SW480 (cell line): ENCODE measurements around the gene UXS1.
"Not testable (repeated sequence)": the region's sequence is repeated elsewhere in the genome, so short reads cannot be mapped to it uniquely, and the experiment has no call there.

ENCODE experiments used
- DNase-seq: peaks from one replicate; pipeline ENCODE4 v3.0.0-alpha.2; 2016; ENCODE audit warnings: low spot score

UXS1 gene

GRCh38 chr2:106160786-106161261 is 33.3 kb downstream of the UXS1 start:
- no peak for DNase-seq

DNA sequence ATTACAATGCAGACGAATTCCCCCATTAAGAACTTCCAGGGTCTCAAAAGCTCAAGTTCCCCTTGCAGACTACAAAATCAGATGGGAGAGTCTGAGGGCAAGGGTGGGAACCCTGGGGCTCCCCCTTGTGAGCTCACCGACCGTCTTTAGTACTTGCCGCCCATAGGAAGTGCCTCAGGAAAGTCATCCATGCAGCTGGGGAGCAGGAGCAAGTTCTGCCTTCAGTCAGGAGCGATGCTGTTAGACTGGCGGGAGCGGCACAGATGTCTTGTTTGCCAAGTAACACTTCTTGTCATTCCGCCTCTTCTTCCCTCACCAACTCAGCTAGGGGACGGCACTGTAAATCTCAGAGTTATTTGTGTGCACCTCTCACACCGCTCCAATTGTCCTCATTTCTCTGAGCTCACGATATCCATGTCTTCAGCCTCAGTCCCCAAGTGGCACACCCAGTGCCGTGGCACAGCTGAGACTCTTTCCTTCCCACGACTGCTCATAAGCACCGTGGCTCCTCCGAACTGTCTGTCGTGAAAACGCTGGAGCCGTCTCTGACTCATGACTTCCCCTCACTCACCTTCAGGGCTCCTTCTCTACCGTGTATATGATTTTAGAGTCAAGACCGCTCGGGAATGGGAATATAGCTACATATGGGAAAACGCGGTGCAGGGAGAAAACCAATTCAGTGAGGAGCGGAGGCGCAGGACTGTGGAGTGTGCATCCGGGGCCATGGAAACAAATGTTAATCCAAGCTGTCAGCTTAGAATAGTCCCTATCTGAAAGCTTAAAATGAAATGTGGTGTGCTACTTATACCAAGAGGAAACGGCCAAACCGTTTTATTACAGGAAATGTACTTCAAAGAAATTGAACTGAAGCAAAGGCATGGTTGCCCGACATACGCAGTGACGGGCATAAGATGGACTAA is 34.0 kb downstream of the UXS1 start:
- no peak for DNase-seq

DNA sequence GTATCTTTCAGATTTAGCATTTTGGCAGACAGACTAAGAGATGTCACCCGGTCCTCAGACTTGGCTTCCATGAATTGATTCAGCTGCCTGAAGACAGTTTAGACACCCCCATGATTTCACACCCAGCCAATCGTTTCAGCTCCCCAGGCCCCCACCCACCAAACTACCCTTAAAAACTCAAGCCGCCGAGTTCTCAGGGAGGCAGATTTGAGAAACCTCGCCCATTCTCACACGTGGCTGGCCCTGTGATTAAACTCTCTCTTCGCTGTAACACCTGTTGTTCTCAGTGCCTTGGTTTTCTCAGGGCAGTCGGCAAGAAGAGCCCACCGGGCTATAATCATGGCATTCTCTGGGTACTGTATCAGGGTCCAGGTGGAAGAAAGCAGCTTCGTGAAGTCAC is 35.2 kb downstream of the UXS1 start:
- no peak for DNase-seq

DNA sequence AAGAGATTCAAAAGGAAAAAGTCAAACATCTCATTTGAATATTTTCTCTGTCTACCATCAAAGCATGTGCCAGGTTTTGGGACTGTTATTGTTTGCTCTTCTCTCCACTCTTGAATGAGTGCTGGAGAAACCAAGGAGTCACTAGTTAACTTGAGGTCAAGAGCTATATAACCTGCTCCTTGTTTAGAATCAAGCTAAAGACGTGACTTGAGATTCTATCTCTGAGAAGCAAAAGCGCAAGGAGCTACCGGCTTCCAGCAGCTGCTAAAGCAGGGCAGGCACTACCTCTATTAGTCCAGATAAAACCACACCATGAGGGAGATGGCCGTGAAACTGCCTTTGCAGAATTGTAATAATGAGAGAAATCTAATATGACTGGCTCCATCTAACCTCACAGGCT is 36.0 kb downstream of the UXS1 start:
- no peak for DNase-seq

GRCh38 chr2:106157416-106157815 is 36.7 kb downstream of the UXS1 start:
- no peak for DNase-seq

- no peak for DNase-seq
These were observed 37.5 kb downstream of the UXS1 start for GRCh38 chr2:106156305-106157296.

GRCh38 chr2:106153781-106154180 is 40.3 kb downstream of the UXS1 start:
- DNase-seq, result no peak

DNA sequence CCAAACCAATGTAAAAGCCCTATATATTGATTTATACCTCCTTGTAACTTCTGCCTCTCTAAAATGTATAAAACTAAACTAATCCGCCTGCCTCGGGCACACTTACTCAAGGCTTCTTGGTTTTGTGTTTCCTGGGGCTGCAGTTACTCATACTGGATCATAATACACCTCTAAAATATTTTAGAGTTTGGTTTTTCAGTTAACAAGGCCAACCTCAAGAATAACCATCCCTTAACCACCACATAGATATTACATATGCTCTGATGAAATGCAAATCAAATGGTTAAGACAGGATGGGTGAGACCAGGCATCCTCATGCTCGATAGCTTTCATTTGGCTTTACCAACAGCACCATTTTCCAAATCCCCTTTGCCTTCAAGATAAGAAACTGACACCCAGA is 46.4 kb downstream of the UXS1 start:
- no peak for DNase-seq

GRCh38 chr2:106147159-106147558 is 46.9 kb downstream of the UXS1 start:
- no peak for DNase-seq

DNA sequence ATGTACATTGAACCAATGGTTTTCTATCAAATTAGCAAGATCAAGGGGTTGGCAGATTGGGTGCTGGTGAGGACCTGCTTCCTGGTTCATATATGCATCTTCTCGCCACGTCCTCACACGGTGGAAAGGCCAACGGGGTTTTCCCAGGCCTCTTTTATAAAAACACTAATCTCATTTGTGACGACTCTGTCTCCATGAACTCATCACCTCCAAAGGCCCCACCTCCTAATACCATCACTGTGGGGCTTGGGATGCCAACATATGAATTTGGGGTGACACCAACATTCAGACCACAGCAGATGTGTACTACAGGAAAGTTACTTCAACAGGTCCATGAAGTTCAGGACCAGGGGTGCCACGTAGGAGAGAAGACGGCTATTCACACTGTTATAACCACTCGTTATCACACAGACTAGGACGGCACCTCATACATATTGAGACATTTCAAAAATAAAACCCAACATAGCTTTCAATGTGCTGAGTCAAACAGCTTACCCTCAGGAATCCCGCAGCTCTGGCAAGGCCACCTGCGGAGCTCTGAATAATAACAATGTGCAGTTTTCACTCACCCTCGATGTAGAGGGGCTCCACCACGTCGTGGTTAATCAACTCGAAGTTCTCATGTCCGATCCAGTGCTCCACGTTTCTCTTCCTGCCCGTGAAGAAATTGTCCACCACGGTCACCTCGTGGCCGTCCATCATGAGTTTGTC is 49.3 kb downstream of the UXS1 start:
- no peak for DNase-seq

GRCh38 chr2:106143495-106144215 is 50.4 kb downstream of the UXS1 start:
- DNase-seq, result no peak

- no peak for DNase-seq
These were observed 51.4 kb downstream of the UXS1 start for GRCh38 chr2:106142683-106143082.

DNA sequence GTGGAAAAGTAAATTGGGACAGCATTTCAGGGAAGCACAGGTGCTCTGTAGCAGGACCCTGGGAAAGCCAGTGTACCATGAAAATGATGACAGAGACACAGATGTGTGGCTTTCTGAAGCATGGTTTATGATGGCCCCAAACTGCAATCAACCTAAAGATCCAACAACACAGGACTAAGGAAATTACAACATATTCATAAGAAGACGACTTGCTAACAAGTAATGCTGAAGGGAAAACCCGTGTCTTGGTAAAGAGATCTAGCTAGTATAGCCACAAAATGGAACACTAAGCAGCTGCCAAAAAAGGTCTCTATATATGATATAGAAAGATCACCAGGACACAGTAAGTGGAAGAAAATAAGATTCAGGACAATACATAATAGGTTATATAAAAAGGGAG is 53.2 kb downstream of the UXS1 start:
- no peak for DNase-seq

GRCh38 chr2:106140113-106140512 is 54.0 kb downstream of the UXS1 start:
- no peak for DNase-seq

- no peak for DNase-seq
These were observed 54.7 kb downstream of the UXS1 start for GRCh38 chr2:106139238-106139935.

GRCh38 chr2:106138543-106139237 is 55.4 kb downstream of the UXS1 start:
- DNase-seq, result no peak

DNA sequence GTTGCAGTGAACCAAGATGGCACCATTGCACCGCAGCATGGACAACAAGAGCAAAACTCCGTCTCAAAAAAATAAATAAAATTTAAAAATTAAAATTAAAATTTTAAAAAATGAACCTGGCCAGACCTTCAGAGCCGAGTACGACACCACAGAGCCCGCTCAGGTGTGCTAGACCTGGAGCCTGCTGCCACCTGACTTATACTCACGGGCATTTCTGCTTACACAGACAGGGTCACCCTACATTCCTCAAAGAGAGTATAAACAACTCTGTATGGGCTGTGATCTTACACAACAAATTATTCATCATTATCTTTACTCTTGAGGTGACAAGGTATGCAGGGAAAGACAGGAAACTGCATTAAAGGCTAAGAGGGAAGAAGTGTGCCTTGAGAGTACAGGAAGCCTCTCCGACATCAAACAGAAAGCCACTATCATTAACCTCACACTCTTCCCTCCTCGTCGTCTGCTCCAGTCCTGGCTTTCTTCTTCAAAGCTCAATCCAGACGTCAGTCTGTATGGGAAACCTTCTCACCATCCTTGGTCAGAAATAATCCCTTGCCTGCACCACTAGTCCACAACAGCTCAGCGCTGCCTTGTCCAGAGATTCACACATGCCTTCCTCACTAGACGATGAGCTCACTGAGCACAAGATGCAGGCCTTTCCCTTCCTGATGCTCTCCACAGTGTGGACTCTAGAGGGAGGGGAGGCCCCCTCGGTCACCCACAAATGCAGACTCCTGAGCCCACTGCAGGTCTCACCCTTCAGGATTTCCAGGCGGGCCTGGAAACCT is 56.2 kb downstream of the UXS1 start:
- no peak for DNase-seq

DNA sequence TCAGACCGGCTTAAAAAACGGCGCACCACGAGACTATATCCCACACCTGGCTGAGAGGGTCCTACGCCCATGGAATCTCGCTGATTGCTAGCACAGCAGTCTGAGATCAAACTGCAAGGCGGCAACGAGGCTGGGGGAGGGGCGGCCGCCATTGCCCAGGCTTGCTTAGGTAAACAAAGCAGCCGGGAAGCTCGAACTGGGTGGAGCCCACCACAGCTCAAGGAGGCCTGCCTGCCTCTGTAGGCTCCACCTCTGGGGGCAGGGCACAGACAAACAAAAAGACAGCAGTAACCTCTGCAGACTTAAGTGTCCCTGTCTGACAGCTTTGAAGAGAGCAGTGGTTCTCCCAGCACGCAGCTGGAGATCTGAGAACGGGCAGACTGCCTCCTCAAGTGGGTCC is 62.9 kb downstream of the UXS1 start:
- not testable (repeated sequence) for DNase-seq
